Caco-2 (cell line): ENCODE results near the gene CDH20. TPM values are rescaled to one million over a fixed set of nuclear protein-coding genes. Genes with fewer than 3 reads are reported as not detected.

Experiments
- BruUV-seq: library from RNA; stranded (reverse); fragments of 400-500 nt; replicated peaks from 2 replicates; lab custom pipeline; 2021; lab: Mats Ljungman, UMichigan
- CTCF ChIA-PET: fragments of 300-600 bp; sonication (Branson Sonifier 250); formaldehyde crosslinking; loops from one replicate; lab custom pipeline; 2022; ENCODE audit warnings: antibody characterized with exemption; lab: Charles Lee
- POLR2A ChIA-PET: fragments of 300-600 bp; sonication (Branson Sonifier 250); formaldehyde crosslinking; loops from one replicate; lab custom pipeline; 2022; ENCODE audit warnings: antibody characterized with exemption; lab: Charles Lee
- DNase-seq, 2 experiments: peaks; one replicate each; pipeline versions ENCODE4 v3.0.0 to v3.0.0-alpha.2; 2020 to 2022
- H3K27me3 ChIP-seq: replicated peaks from 2 replicates; pipeline ENCODE4 v1.6.0; 2011; ENCODE audit warnings: low read length; ENCODE audit not compliant: control insufficient read depth, insufficient read depth
- H3K36me3 ChIP-seq: 2 replicates; pipeline ENCODE4 v1.5.1; 2011; ENCODE audit warnings: low read length; ENCODE audit not compliant: control insufficient read depth, insufficient read depth
- H3K4me1 ChIP-seq: fragments of 250-450 bp; sonication (Bioruptor Pico); 2 replicates; pipeline ENCODE4 v1.5.1; 2020; ENCODE audit warnings: mild to moderate bottlenecking
- H3K4me3 ChIP-seq: 2 replicates; pipeline ENCODE4 v1.5.1; 2011; ENCODE audit warnings: low read depth, mild to moderate bottlenecking, control low read depth, low read length
- H3K9me3 ChIP-seq: fragments of 250-450 bp; sonication (Bioruptor Pico); 2 replicates; pipeline ENCODE4 v1.5.1; 2020; ENCODE audit warnings: mild to moderate bottlenecking, moderate library complexity
- H3K27ac Mint-ChIP-seq: one replicate; pipeline ENCODE4 v1.8.0; 2022; ENCODE audit warnings: mixed read lengths; ENCODE audit not compliant: unreplicated experiment
- H3K27me3 Mint-ChIP-seq: one replicate; pipeline ENCODE4 v1.8.0; 2022; ENCODE audit warnings: mixed read lengths; ENCODE audit not compliant: insufficient read depth, unreplicated experiment
- H3K36me3 Mint-ChIP-seq: one replicate; pipeline ENCODE4 v1.8.0; 2022; ENCODE audit warnings: mild to moderate bottlenecking, mixed read lengths; ENCODE audit not compliant: insufficient read depth, unreplicated experiment
- H3K4me1 Mint-ChIP-seq: one replicate; pipeline ENCODE4 v1.8.0; 2022; ENCODE audit warnings: low read depth, mixed read lengths; ENCODE audit not compliant: unreplicated experiment
- H3K4me3 Mint-ChIP-seq: one replicate; pipeline ENCODE4 v1.8.0; 2022; ENCODE audit warnings: mild to moderate bottlenecking, moderate library complexity, mixed read lengths; ENCODE audit not compliant: unreplicated experiment
- H3K9me3 Mint-ChIP-seq: one replicate; pipeline ENCODE4 v1.8.0; 2022; ENCODE audit warnings: mixed read lengths; ENCODE audit not compliant: unreplicated experiment
- CTCF ChIP-seq, 2 experiments: fragments of 200-600 bp in 1 of 2; IDR thresholded peaks; 1 replicate in 1 of 2; 2 replicates in 1 of 2; pipeline versions ENCODE4 v1.5.1 to v1.8.0; 2011 to 2022; ENCODE audit warnings: antibody characterized with exemption in 1 of 2, control low read depth in 1 of 2, inconsistent platforms in 1 of 2, low read depth in 1 of 2, low read length in 1 of 2, mild to moderate bottlenecking in 1 of 2, moderate library complexity in 1 of 2; ENCODE audit not compliant: insufficient read depth in 1 of 2, severe bottlenecking in 1 of 2, unreplicated experiment in 1 of 2
- intact Hi-C: fragments of 100-400 bp; cut with micrococcal nuclease; formaldehyde crosslinking; loops from one replicate; pipeline ENCODE4 v1.10.0; 2022; ENCODE audit not compliant: unreplicated experiment
- total RNA-seq: library from RNA; stranded (reverse); gene quantifications from 2 replicates; pipeline ENCODE4 v1.2.3, GENCODE V29; 2022

Gene CDH20
- total RNA-seq, 1 experiment from 2014 or later, result not detected

GRCh38 chr18:61596296-61596695 lies 263.1 kb downstream of the CDH20 start:
- peaks cover 9% of the 10 kb centered on the region for H3K9me3 Mint-ChIP-seq
- intact Hi-C loops, result no loop called here
- H3K4me3 Mint-ChIP-seq, result no peak overlapping the region
- Histone ChIP-seq H3K27me3 (no peaks in the 10 kb centered on the region), H3K4me3 (no peak overlapping the region), H3K9me3 (no peaks in the 10 kb centered on the region), H3K4me1 (no peaks in the 10 kb centered on the region), H3K36me3 (no peaks in the 10 kb centered on the region)
- POLR2A ChIA-PET, result no interaction called here
- BruUV-seq, result no TSS peak
- H3K27me3 Mint-ChIP-seq, result no peaks in the 10 kb centered on the region
- no peak for DNase-seq
- no peaks in the 10 kb centered on the region for H3K4me1 Mint-ChIP-seq
- H3K36me3 Mint-ChIP-seq, result no peaks in the 10 kb centered on the region
- no peak overlapping the region for H3K27ac Mint-ChIP-seq
- CTCF ChIA-PET, result no interaction called here
- no peak for TF ChIP-seq CTCF (IDR thresholded peaks at IDR 0.05; ENCODE audit: insufficient read depth in 1 of 2, low read depth in 1 of 2, low read length in 1 of 2, severe bottlenecking in 1 of 2, unreplicated experiment in 1 of 2)

- DNase-seq, result no peak
- H3K4me1 ChIP-seq, result no peaks in the 10 kb centered on the region
- H3K27ac Mint-ChIP-seq, result no peak overlapping the region
- H3K36me3 Mint-ChIP-seq, result no peaks in the 10 kb centered on the region
- H3K9me3 Mint-ChIP-seq, result peaks cover 9% of the 10 kb centered on the region
- BruUV-seq, result no TSS peak
- H3K4me1 Mint-ChIP-seq, result no peaks in the 10 kb centered on the region
- H3K36me3 ChIP-seq, result no peaks in the 10 kb centered on the region
- TF ChIP-seq CTCF (IDR thresholded peaks at IDR 0.05; ENCODE audit: insufficient read depth in 1 of 2, low read depth in 1 of 2, low read length in 1 of 2, severe bottlenecking in 1 of 2, unreplicated experiment in 1 of 2), result no peak
- no peaks in the 10 kb centered on the region for H3K27me3 Mint-ChIP-seq
- POLR2A ChIA-PET, result no interaction called here
- CTCF ChIA-PET, result no interaction called here
- H3K9me3 ChIP-seq, result no peaks in the 10 kb centered on the region
- no peak overlapping the region for H3K4me3 Mint-ChIP-seq
- H3K4me3 ChIP-seq, result no peak overlapping the region
- no peaks in the 10 kb centered on the region for H3K27me3 ChIP-seq
- intact Hi-C loops, result no loop called here
These were observed 264.1 kb downstream of the CDH20 start for GRCh38 chr18:61597316-61597715.

- H3K36me3 ChIP-seq, result no peaks in the 10 kb centered on the region
- no peaks in the 10 kb centered on the region for H3K27me3 Mint-ChIP-seq
- CTCF ChIA-PET, result no interaction called here
These were observed 267.2 kb downstream of the CDH20 start for GRCh38 chr18:61600422-61600821.

More at GRCh38 chr18:61600422-61600821, 267.2 kb downstream of the CDH20 start:
- H3K27ac Mint-ChIP-seq, result no peak overlapping the region
- no peak overlapping the region for H3K4me3 Mint-ChIP-seq
- Histone ChIP-seq H3K4me1 (no peaks in the 10 kb centered on the region), H3K4me3 (no peak overlapping the region), H3K9me3 (no peaks in the 10 kb centered on the region), H3K27me3 (no peaks in the 10 kb centered on the region)
- intact Hi-C loops, result no loop called here
- BruUV-seq, result no TSS peak
- peaks cover 9% of the 10 kb centered on the region for H3K9me3 Mint-ChIP-seq
- H3K36me3 Mint-ChIP-seq, result no peaks in the 10 kb centered on the region
- TF ChIP-seq CTCF (IDR thresholded peaks at IDR 0.05; ENCODE audit: insufficient read depth in 1 of 2, low read depth in 1 of 2, low read length in 1 of 2, severe bottlenecking in 1 of 2, unreplicated experiment in 1 of 2), result no peak
- POLR2A ChIA-PET, result no interaction called here
- H3K4me1 Mint-ChIP-seq, result no peaks in the 10 kb centered on the region
- no peak for DNase-seq
